Fibroblast of villous mesenchyme (primary cell): Measurements from ENCODE around the gene WDPCP. TPM values are rescaled to one million over a fixed set of nuclear protein-coding genes. Genes with fewer than 3 reads are reported as not detected.

Source experiments
- DNase-seq: peaks from one replicate; pipeline ENCODE4 v3.0.0-alpha.2; 2010; ENCODE audit warnings: low read depth
- H3K4me3 ChIP-seq: 2 replicates; pipeline ENCODE4 v1.5.1; 2011; ENCODE audit warnings: low read depth, mild to moderate bottlenecking, low read length
- CTCF ChIP-seq: IDR thresholded peaks from 2 replicates; pipeline ENCODE4 v1.5.1; 2012; ENCODE audit warnings: low read depth, mild to moderate bottlenecking, low read length; ENCODE audit not compliant: insufficient read depth
- total RNA-seq: library from RNA; depleted of rRNA; stranded (reverse); fragments of >200 nt; gene quantifications from 2 replicates; pipeline ENCODE4 v1.2.3, GENCODE V29; 2012

The WDPCP gene
- total RNA-seq, 1 donor, result 14.7 TPM

DNA sequence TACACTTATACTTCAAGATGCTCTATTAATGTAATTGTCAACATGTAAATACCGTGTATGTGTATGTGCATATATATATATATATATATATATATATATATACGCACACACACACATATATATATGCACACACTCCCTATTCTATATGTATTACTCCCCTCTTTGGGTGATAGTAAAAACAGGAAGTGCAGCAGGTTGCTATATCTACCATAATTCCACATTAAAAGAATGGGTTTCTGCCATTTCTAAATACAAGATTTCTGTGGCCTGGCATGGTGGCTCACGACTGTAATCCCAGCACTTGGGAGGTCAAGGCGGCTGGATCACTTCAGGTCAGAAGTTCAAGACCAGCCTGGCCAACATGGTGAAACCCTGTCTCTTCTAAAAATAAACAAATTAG, 460.7 kb downstream of the WDPCP start:
- TF ChIP-seq CTCF, result no peak
- no peak overlapping the region for H3K4me3 ChIP-seq
- no peak for DNase-seq

DNA sequence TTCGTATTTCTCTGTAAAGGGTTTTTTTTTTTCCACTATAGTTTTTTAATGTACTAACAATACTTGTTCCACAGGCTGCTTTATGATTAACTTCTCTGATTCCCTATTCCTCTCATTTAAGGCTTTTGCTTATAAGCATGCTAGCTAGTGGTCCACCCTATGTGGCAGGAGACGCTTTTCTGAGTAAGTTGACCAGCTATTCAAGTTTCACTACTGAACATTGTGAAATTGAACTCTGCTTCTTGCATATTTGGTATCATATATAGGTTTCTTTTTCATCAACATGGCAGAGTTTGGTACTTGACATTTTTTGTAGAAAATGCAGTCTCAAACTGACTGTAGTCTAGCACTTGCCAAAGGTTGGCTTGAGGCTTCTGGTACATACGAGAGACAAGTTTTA, 463.4 kb downstream of the WDPCP start:
- H3K4me3 ChIP-seq, result no peak overlapping the region
- no peak for TF ChIP-seq CTCF
- DNase-seq, result no peak

DNA sequence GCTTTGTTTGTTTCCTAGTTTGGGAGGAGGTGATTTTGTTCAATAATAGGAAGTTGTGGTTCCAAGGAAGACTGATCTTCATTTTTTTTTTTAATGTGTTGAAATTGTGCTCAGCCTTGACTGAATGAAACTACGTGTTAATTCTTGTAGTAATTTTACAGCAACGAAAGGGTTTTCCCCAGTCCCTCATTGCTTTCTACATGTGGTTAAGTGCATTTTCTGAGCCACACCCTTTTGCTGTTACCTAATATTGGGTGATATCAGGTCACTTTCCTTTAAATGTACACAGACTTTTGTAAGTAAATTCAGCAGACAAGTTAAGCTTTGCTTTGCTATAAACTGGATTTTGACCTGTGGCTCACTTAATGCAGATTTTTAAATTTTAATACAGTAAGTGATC, 464.1 kb downstream of the WDPCP start:
- H3K4me3 ChIP-seq, result no peak overlapping the region
- TF ChIP-seq CTCF, result no peak
- peak; percentile 0 for DNase-seq

- H3K4me3 ChIP-seq, result no peak overlapping the region
- TF ChIP-seq CTCF, result no peak
- DNase-seq, result no peak
Observed at GRCh38 chr2:63122921-63123320, 465.4 kb downstream of the WDPCP start.

DNA sequence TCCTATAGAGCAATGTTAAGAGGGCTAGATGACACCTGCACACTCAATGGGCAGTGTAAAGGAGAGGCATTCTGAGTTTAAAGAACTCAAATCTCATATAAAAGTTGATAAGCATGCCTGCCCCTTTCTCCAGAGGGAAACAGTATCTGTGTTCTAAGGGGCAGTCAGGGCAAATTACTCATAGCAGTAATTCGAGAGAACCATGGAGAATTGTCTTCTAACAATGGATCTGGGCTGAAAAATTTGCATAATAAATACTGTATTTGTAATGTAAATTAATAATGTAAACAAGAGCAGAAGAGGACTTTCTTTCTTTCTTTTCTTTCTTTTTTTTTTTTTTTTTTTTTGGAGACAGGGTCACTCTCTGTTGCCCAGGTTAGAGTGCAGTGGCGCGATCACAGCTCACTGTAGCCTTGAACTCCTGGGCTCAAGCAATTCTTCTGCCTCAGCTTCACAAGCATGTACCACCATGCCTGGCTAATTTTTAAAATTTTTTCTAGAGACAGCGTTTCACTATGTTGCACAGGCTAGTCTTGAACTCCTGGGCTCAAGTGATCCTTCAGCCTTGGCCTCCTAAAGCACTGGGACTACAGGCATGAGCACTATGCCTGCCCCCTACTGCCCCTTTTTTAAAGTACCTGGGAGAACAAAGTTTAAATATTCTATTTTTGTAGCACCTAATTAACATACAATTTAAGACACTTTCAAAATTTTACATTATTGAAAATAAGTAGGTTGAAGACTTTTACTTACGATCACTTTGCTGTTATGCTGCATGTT, 467.0 kb downstream of the WDPCP start:
- no peak overlapping the region for H3K4me3 ChIP-seq
- no peak for DNase-seq
- TF ChIP-seq CTCF, result no peak

DNA sequence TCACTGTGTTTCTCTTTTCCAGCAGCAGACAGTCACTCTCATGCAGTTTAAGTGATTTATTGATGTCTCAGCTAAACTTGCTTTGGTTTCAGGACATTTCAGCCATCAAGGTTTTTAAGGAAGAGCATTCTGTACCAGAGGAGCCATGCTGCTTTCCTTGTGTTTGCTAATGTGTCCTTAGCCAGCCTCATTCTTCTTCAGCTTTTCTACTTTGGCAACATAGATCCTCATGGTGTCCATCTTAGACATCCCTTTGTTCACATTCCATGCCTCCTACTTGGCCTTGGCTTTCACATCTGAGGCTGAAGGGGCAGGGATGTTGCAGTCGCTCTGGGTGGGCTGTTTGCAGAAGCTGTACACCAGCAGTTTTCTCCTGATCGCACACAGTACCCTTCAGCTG, 469.5 kb downstream of the WDPCP start:
- DNase-seq, result no peak
- no peak for TF ChIP-seq CTCF
- H3K4me3 ChIP-seq, result no peak overlapping the region

GRCh38 chr2:63104482-63104881, 483.8 kb downstream of the WDPCP start:
- no peak for TF ChIP-seq CTCF
- no peak for DNase-seq
- H3K4me3 ChIP-seq, result no peak overlapping the region
